ENCODE measurements around the gene OSBPL1A.

Gene OSBPL1A

DNA sequence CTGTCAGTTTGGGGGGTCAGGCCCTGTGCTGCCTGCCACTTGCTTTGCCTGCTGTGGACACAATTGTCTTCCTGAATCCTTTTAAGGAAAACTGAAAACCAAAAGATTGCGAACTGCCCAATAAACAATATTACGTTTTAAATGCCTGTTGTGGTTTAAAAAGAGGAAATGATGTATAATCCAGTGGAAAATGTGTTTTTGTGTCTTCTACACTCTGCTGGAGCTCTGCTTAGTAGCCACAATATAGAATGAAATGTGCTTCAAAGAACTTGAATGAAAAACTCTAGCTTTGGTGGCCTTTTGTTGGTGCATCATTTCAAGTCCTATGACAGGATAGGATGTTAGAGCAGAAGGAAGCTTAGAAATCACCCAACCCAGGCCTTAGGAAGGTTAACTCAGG is 282.0 kb downstream of the OSBPL1A start:
- no peak for DNase-seq

DNA sequence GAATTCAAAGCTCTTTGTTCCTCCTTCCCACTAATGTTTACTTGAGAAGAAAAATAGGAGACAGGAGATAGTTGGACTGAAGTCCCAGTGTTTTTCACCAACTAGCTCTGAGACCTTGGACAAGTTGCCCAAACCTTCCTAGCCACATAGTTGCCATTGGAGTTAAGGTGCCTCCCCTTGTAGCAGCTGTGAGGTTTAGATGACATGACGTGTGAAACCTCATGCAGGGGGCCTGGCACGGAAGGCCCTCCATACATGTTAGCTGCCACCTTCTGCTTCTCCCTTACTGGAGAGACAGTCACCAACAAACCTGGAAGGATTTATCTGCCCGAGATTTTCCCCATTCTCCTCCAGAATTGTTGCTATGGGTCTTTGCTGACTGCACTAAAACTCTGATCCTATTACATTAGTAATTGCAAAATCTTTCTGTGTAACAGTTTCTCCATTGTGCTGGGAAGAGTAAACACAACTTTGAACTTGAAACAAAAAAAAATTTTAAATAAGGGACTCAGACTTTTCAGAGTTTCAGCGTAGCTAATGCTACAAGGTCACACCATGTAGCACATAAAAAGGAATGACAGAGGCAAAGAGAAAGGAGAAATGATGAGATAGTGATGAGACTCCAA is 282.6 kb downstream of the OSBPL1A start:
- DNase-seq = no peak

DNA sequence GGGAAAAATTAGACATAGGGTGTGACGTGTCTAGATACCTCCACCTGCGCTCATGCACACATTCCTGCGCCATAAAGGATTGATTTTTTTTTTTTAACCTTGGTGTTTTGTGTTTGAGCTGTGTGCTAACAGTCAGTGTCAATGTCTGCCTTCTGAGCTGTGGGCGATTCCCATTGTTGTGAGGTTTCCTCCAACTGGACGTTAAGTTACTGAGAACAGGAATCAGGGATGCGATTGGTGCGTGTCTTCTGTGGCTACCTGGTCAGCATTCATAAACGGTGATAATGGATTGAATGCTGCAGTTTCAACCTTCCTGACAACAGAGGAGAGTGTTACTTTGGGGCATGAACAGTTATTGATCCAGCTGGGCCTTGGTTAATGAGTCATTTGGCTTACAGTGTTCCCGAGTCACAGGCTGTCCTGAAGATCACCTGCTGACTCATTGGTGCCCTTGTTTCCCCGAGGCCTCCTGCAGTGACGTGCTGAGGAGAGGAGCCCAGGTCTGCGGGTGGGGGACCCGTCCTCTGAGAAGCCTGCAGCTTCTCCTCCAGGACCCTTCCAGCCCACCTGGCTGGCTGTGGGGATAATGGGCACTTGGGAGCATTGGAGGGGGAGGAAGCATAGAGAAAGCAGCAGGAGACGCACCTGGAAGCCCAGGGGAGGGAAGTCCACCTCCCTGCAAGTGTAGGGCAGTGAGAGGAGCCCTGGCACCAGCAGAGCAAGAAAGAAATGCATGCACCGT is 284.6 kb downstream of the OSBPL1A start:
- DNase-seq = no peak

DNA sequence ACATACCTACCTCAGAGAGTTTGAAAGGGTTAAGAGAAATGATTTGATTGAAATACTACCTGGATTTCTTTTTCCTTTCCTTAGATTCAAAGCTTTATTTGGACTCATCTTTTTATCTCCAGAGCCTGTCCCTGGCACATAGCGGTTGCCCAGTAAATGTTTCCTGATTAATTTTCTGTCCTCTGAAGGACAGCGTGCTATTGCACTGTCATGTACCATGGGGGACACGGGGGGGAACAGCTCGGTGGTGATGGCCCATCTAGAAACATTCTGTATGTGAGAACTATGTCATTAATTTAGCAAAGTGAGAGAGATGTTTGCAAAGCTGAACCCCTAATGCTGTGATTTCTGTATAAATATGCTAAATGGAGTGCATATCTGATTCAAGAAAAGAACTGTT is 285.2 kb downstream of the OSBPL1A start:
- no peak for DNase-seq
